GM19023 (cell line): ENCODE results near the gene TECR.
A peak's percentile ranks its signal among the peaks of the same experiment; 100 is the strongest.

ENCODE experiments used
- ATAC-seq: cut with Tn5 transposase; IDR thresholded peaks from one replicate; pipeline ENCODE4 v1.9.1; 2021; ENCODE audit warnings: mild to moderate bottlenecking, moderate library complexity; ENCODE audit not compliant: unreplicated experiment

The TECR gene

GRCh38 chr19:14507704-14508542 is 21.5 kb upstream of the TECR start:
- no peak for ATAC-seq

GRCh38 chr19:14510311-14511228 is 18.8 kb upstream of the TECR start:
- ATAC-seq, result no peak

GRCh38 chr19:14511229-14511593 is 18.2 kb upstream of the TECR start:
- no peak for ATAC-seq

- ATAC-seq, result no peak
Observed at GRCh38 chr19:14512406-14512961, 16.9 kb upstream of the TECR start.

- ATAC-seq, result no peak
Observed at GRCh38 chr19:14514215-14514863, 15.1 kb upstream of the TECR start.

GRCh38 chr19:14515501-14516047 is 13.8 kb upstream of the TECR start:
- no peak for ATAC-seq

GRCh38 chr19:14516048-14516534 is 13.3 kb upstream of the TECR start:
- ATAC-seq, result no peak

GRCh38 chr19:14516746-14517438 is 12.5 kb upstream of the TECR start:
- no peak for ATAC-seq

GRCh38 chr19:14517446-14517839 is 12.0 kb upstream of the TECR start:
- ATAC-seq, result no peak

- ATAC-seq, result peak; percentile 69
Observed at GRCh38 chr19:14517840-14518505, 11.4 kb upstream of the TECR start, which contains the start of gene DNAJB1. Gene DNAJB1 (minus strand): TSS chr19:14518397. CDS start chr19:14518349, 48 bp downstream.

GRCh38 chr19:14519245-14519859 is 10.0 kb upstream of the TECR start:
- no peak for ATAC-seq

GRCh38 chr19:14519860-14520407 is 9.5 kb upstream of the TECR start:
- ATAC-seq, result no peak

- no peak for ATAC-seq
Observed at GRCh38 chr19:14520543-14520942, 8.9 kb upstream of the TECR start.

GRCh38 chr19:14525729-14526128 is 3.7 kb upstream of the TECR start:
- no peak for ATAC-seq

- ATAC-seq, result no peak
Observed at GRCh38 chr19:14526423-14526822, 3.0 kb upstream of the TECR start.

- ATAC-seq, result no peak
Observed at GRCh38 chr19:14528419-14529253, 758 bp upstream of the TECR start.

- ATAC-seq, result no peak
Observed at GRCh38 chr19:14530005-14530348, 583 bp downstream of the TECR start.

- no peak for ATAC-seq
Observed at GRCh38 chr19:14530506-14530905, 1.1 kb downstream of the TECR start.
